SK-N-MC (cell line): Measurements from ENCODE around the gene TMEM87B.

ENCODE experiments used
- DNase-seq: peaks from one replicate; pipeline ENCODE4 v3.0.0-alpha.2; 2011; ENCODE audit warnings: low read depth, low spot score
- H3K27ac ChIP-seq: fragments of 200-600 bp; sonication (generic); 2 replicates; pipeline ENCODE4 v1.5.1; 2016; ENCODE audit warnings: mixed run types
- H3K36me3 ChIP-seq: fragments of 200-600 bp; sonication (generic); 2 replicates; pipeline ENCODE4 v1.6.1; 2017; ENCODE audit warnings: antibody characterized with exemption, low read length, mixed read lengths; ENCODE audit not compliant: insufficient read depth
- H3K4me3 ChIP-seq: fragments of 200-600 bp; sonication (generic); 2 replicates; pipeline ENCODE4 v1.5.1; 2016
- H3K9ac ChIP-seq: fragments of 200-600 bp; sonication (generic); 2 replicates; pipeline ENCODE4 v1.8.0; 2017; ENCODE audit warnings: mixed run types, mixed read lengths; ENCODE audit not compliant: insufficient read length
- H3K9me3 ChIP-seq: fragments of 200-600 bp; sonication (generic); 2 replicates; pipeline ENCODE4 v1.6.1; 2017; ENCODE audit warnings: low read depth, mild to moderate bottlenecking, antibody characterized with exemption, low read length, moderate library complexity, mixed read lengths
- EZH2 ChIP-seq: fragments of 200-600 bp; sonication (generic); IDR thresholded peaks from one replicate; pipeline ENCODE4 v1.6.1; 2017; ENCODE audit warnings: antibody characterized with exemption
- FOXP2 ChIP-seq: optimal IDR thresholded peaks from 2 replicates; pipeline ENCODE3; 2011; ENCODE audit warnings: mild to moderate bottlenecking, moderate library complexity; ENCODE audit not compliant: insufficient read depth; ENCODE audit errors: extremely low read length, control extremely low read depth
- POLR2AphosphoS5 ChIP-seq: IDR thresholded peaks from 2 replicates; pipeline ENCODE4 v1.6.1; 2012; ENCODE audit warnings: mild to moderate bottlenecking, low read depth, low read length, borderline replicate concordance

TMEM87B gene

GRCh38 chr2:112166806-112167499 lies 111.9 kb downstream of the TMEM87B start:
- TF ChIP-seq EZH2: no peak
- TF ChIP-seq FOXP2: no peak
- TF ChIP-seq POLR2AphosphoS5: no peak
- DNase-seq: no peak
- H3K4me3 ChIP-seq: no peak overlapping the region
- H3K36me3 ChIP-seq: no peaks in the 10 kb centered on the region
- H3K9ac ChIP-seq: no peak overlapping the region
- H3K9me3 ChIP-seq: no peaks in the 10 kb centered on the region
- H3K27ac ChIP-seq: no peak overlapping the region

GRCh38 chr2:112168422-112169124 lies 113.5 kb downstream of the TMEM87B start:
- TF ChIP-seq POLR2AphosphoS5: no peak
- no peak for TF ChIP-seq FOXP2
- no peak for TF ChIP-seq EZH2
- Histone ChIP-seq H3K4me3 (no peak overlapping the region), H3K9ac (no peak overlapping the region), H3K36me3 (no peaks in the 10 kb centered on the region), H3K27ac (no peak overlapping the region), H3K9me3 (no peaks in the 10 kb centered on the region)
- DNase-seq: no peak
